NCI-H1105 (cell line): Measurements from ENCODE around the gene ZBTB7C.
A peak's percentile ranks its signal among the peaks of the same experiment; 100 is the strongest.

Experiments used
- DNase-seq: peaks from one replicate; lab custom pipeline; 2025; lab: John Stamatoyannopoulos, UW

Gene ZBTB7C

GRCh38 chr18:48162956-48163737, 246.0 kb downstream of the ZBTB7C start:
- no peak for DNase-seq

DNA sequence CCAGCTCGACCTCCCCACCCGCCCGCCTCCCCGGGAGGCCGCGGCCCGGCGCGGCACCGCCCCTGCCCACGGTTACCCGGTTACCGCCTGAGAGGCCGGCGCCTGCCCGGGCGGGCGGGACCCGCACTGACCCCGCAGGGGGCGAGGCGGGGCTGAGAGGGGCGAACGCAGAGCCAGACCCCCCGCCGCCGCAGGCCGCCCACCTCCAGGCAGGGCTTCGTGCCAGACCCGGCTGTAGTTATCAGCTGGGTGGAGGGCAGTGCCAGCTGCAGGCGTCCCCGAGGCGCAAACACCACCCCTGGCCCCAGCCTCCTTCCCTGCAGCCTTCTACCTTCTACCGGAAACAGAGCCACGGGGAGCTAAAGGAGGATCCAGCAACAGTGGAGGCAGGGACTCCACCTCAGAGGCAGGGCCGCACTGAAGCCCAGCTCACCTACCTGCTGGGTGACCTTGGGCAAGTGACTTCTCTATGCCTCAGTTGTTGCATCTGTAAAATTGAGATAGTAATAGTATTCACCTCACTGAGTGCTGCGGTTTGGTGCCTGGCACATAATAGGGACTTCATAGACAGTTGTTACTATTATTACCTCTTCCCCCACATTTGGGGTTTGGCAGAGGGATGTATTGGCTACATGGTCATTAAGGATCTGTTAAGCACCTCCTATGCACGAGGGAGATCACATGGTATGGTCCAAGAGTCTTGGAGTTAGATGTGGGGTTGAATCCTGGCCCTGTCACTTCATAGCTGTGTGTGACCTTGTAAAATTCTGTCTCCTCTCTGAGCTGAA, 247.1 kb downstream of the ZBTB7C start:
- peak; percentile 94 for DNase-seq

DNA sequence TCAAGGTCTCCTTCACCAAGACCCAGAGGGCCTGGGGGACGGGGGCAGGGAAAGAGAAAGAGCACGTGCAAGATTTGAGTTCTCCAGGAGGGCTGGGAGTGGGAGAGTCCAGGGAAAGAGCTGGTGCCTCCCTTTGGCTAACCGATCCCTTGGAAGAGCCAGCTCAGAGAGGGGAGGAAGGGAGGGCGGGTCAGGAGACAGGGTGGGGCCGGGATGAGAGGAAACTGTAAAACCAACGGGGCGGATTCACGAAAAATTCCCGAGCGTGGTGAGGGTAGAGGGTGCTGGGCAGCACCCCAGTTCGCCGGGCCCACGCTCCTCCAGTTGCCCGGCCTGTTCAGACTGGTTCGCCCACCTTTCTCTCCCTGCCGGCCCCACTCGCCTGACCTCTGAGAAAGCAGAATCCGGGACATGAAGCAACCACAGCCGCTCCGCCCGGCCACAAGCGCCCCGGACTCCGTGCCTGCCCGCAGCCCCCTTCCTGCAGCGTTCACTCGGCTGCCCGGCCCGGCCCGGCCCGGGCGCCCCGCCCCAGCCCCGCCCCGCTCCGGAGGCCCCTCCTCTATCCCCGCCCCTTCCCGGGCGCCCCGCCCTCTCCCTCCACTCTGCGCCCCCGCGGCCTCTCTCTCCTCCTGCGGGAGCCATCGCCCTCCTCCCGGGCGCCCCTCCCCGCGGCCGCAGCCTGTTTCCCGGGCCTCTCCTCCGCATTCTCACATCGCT, 247.8 kb downstream of the ZBTB7C start:
- peak; percentile 94 for DNase-seq

- no peak for DNase-seq
Measured at GRCh38 chr18:48160622-48161021, 248.6 kb downstream of the ZBTB7C start.

DNA sequence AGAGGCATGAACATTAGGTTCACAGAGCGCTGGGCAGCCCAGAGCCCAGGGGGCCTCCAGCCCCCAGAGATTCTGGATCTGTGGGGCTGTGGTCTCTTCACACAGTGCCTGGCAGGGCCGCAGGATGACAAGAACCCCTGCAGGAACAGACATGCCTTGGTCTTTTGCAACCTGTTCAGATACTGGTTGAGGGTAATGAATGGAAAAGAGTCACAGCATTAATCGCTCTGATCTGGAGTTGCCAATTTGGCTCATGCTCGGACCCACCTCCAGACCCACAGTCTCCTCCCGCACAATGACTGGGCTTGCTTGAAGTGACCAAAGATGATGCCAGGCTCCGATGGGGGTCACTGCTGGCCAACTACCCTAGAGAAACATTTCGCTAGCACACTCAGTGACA, 249.4 kb downstream of the ZBTB7C start:
- no peak for DNase-seq

- DNase-seq = no peak
Measured at GRCh38 chr18:48158721-48159120, 250.5 kb downstream of the ZBTB7C start.

GRCh38 chr18:48157956-48158355, 251.2 kb downstream of the ZBTB7C start:
- no peak for DNase-seq

- no peak for DNase-seq
Measured at GRCh38 chr18:48155856-48156255, 253.3 kb downstream of the ZBTB7C start.

GRCh38 chr18:48154828-48155227, 254.4 kb downstream of the ZBTB7C start:
- no peak for DNase-seq

DNA sequence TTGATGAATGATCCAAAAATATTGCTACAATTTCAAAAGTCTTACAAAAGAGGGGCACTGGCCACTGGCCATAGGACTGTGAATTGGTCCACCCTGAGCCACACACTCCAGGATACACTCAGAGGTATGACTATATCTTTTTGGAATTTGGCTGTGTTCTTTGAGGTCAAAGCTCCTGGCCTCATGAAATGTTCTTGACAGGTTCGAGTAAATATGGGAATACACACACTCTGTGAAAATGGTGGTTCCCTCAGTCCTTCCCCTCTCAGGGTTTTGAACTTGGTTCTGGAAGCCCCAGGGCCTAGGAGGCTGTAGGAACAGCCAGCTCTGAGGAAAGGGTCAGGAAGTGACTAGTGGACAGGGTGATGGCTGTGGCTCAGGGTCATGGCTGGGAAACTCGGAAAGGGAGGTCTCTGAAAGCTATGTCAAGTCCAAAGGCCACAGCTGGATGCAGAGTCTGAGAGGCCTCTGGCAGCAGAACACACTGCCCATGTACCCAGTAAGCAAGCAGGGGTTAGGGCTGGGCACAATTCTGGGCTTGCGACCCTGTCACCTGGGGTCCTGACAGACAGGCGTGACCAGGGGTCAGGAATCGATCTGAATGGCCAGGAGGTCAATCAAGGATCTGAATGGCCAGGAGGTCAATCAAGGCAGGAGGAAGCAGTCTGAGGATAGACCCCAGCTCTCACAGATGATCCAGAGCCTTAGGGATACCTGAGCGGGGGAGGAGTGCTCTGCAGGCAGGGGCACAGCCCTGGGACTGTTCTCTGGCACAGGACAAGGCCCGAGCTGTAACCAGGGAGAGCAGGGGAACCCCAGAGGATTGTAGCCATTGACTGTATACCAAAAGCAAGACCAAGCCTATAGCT, 255.3 kb downstream of the ZBTB7C start:
- no peak for DNase-seq

- no peak for DNase-seq
Measured at GRCh38 chr18:48152549-48152948, 256.6 kb downstream of the ZBTB7C start.

DNA sequence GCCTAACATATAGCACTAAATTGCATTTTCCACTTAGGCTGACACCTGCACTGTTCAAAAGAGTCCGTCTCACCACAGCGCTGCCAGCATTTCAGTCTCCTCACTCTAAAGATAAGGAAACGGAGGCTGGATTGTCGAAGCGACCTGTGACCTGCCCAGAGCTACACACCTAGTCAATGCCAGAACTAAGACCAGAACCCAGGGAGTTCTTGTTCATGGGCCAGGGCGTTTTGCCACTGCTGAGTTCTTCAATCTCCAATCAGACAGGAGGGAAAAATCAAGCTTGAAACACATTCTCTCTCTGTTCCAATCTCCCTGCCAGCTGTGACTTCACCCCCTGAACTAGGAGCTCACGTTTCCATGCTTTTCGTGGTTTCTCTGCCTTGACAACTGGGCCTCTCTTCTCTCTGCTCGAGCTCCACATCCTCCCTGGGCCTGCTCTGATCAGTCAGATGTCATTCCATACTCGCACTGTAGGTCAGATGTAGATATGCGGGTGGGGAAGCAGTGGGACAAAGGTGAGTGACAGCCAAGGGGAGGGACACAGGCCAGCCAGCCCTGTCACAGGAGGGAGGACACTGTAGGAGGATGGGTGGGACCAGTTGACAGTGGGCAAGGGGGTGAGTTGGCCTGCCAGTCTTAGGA, 257.6 kb downstream of the ZBTB7C start:
- DNase-seq = no peak

- DNase-seq = no peak
Measured at GRCh38 chr18:48149020-48149685, 260.0 kb downstream of the ZBTB7C start.

DNA sequence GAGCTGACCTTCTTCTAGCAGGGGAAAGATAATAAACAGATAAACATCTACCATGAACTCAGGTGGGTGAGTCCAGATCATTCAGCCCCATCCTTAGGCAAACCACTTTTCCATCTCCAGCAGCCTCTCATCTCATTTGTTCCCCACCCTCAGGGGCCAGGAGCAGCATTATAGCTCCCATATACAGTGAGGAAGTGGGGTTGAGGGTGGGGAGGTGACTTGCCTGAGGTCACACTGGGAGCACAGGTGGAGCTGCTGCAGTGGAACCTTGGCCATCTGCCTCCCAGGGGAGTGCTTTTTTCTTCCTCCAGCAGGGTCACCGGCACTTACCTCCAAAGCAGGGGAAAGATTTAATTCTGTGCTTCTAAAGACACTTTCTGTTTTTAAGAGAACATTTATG, 266.2 kb downstream of the ZBTB7C start:
- DNase-seq = no peak

- no peak for DNase-seq
Measured at GRCh38 chr18:48142353-48142752, 266.8 kb downstream of the ZBTB7C start.

DNA sequence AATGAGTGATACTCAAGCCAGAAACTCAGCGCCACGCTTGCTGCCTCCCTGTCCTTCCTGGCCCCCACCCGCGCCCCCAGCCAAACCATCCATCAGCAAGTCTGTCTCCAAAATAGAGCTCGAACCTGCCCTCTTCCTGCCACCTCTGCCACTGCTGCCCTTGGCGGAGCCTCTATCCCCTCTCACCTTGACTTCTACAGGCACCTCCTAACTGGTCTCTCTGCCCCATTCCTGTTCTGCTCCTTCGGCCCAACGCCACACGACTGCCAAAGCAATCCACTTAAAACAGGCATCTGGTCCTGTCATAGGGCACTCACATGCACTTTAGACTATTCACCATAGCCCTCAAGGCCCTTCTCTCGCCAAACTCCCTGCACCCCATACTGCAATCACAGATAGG, 268.5 kb downstream of the ZBTB7C start:
- DNase-seq = no peak

GRCh38 chr18:48139431-48140347, 269.5 kb downstream of the ZBTB7C start:
- peak; percentile 83 for DNase-seq

DNA sequence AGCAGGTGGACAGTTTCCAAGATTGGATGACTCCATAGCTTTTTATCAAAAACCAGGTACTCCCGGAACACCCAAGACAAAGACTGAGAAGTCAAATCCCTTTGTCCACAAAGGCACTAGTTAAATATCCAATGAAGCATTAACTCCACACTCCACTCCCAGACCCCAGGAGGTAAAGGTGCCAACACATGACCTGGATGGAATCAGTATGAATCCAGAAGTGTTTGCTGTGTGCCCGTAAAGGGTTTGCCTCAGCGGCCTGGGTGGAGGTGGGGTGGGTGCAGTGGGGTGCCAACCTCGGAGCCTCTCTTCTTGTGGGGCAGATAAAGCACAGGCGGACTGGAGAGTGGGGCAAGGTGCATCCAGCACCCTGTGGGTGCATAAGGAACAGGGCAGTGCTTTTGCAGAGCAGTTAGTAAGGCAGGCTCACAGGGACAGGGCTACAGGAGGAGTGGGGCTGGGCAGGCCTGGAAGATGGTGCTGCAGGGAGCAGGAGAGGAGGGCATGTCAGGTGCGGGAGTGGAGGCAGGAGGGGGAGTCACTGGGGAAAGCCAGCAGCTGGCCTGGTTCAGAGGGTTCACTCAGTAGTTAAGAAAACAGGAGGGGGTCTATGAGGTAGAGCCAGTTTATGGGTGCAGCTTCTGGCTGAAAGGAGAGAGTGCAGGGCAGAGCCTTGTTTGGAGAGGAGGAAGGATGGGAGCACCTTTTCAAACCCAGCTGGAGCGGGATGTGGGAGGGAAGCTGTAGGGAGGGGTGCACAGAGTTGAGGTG, 270.3 kb downstream of the ZBTB7C start:
- DNase-seq = peak; percentile 76

DNA sequence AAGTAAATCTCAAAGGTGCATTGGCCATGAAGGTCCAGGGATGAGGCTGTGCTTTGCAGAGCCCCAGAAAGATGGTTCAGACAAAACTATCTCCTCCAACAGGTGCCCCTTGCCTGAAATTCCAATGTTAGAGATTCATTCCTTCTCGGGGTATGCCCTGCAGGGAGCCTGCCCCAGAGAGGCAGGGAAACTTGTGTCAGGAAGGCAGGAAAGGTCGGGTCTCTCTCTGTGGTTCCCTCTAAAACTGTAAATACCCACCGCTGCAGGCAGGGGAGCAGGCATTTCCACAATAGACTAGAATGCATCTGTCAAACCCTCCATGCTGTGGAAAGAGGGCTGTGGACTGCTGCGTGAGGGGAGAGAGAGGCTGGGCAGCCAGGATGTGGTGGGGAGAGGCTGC, 271.0 kb downstream of the ZBTB7C start:
- no peak for DNase-seq
